Gastroesophageal sphincter (tissue), 3 donors: ENCODE results near the gene DMRTB1.
A peak's percentile ranks its signal among the peaks of the same experiment; 100 is the strongest.

Source experiments
- POLR2A ChIP-seq, 2 donors: fragments of 450-650 bp; IDR thresholded peaks; one replicate each; pipeline ENCODE4 v1.6.1; 2017; ENCODE audit warnings: antibody characterized with exemption in 2 of 2, mild to moderate bottlenecking in 2 of 2, moderate library complexity in 1 of 2
- POLR2AphosphoS5 ChIP-seq: sonication (generic); formaldehyde crosslinking; IDR thresholded peaks from one replicate; pipeline ENCODE4 v1.6.1; 2017; ENCODE audit warnings: antibody characterized with exemption
- TF ChIP-seq, protein P1 (sequence below), 4 experiments: fragments of 200-600 bp in 2 of 4; fragments of 450-650 bp in 2 of 4; sonication (generic) in 1 of 4; IDR thresholded peaks; one replicate each; pipeline ENCODE4 v1.5.1; 2017 to 2019; ENCODE audit warnings: antibody characterized with exemption in 4 of 4, mild to moderate bottlenecking in 2 of 4, moderate library complexity in 2 of 4

DNA sequence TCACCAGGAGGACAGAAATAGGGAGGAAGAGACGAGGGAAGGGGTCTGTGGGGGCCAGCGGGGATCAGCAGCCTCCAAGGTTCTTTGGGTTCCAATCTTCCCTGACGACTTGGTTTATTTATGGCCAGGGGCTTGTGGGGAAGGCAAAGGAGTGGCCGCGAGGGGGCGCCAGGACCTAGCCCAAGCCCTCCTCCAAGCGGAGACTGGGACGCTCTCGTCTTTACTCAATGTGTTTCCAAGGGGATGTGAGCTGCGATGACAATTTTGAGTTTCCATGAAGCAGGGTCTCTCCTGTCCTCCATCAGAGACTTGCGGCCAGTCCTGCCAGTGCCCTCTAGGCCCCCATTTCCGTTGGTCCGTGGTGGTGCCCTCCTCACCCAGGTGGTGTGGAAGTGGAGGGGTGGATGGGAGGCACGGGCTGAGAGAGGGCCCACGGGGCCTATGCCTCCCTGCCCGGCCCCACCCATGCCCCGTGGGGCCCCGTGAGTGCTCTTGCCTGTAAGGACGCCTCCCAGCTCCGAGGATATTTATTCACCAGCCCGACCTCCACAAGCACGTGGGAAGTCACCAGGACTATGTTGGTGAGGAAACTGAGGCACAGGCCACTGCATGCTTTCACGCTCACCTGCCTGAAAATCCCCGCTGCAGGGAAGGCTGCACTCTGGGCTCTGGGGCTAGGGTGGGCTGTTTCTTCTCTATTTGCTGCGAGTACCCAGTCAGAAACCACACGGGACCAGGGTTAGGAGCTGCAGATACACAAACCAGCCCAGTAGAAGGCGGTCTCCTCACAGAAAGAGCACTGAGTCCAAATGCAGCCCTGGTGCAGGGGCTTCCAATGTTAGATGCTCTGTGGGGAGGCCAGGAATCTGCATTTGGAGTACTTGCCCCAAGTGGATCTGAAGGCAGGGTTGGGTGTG is 26.5 kb downstream of the DMRTB1 start:
- TF ChIP-seq, protein P1, sequence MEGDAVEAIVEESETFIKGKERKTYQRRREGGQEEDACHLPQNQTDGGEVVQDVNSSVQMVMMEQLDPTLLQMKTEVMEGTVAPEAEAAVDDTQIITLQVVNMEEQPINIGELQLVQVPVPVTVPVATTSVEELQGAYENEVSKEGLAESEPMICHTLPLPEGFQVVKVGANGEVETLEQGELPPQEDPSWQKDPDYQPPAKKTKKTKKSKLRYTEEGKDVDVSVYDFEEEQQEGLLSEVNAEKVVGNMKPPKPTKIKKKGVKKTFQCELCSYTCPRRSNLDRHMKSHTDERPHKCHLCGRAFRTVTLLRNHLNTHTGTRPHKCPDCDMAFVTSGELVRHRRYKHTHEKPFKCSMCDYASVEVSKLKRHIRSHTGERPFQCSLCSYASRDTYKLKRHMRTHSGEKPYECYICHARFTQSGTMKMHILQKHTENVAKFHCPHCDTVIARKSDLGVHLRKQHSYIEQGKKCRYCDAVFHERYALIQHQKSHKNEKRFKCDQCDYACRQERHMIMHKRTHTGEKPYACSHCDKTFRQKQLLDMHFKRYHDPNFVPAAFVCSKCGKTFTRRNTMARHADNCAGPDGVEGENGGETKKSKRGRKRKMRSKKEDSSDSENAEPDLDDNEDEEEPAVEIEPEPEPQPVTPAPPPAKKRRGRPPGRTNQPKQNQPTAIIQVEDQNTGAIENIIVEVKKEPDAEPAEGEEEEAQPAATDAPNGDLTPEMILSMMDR (IDR thresholded peaks at IDR 0.05): peak in 3 of 4 experiments; percentile 78 to 90 (median 79)
- TF ChIP-seq POLR2AphosphoS5 (no peak), POLR2A (IDR thresholded peaks at IDR 0.05) (no peak)
